Measurements from ENCODE around the gene MYO16. TPM values are rescaled to one million over a fixed set of nuclear protein-coding genes. Genes with fewer than 3 reads are reported as not detected.

Gene MYO16
- total RNA-seq, 1 donor from 2014 or later: 2.3 TPM

GRCh38 chr13:109140479-109141349, 511.3 kb downstream of the MYO16 start:
- Mint-ChIP-seq H3K27ac (no peak overlapping the region), H3K4me3 (ENCODE audit: low read depth) (no peak overlapping the region), H3K36me3 (ENCODE audit: insufficient read depth) (peaks cover 8% of the 10 kb centered on the region), H3K9me3 (ENCODE audit: low read depth) (peaks cover 12% of the 10 kb centered on the region), H3K27me3 (no peaks in the 10 kb centered on the region), H3K4me1 (ENCODE audit: low read depth) (peaks cover 3% of the 10 kb centered on the region)
- no peak for TF ChIP-seq CTCF (IDR thresholded peaks at IDR 0.05; ENCODE audit: unreplicated experiment)
- DNase-seq (ENCODE audit: low spot score, unreplicated experiment): no peak

- H3K27me3 Mint-ChIP-seq: no peaks in the 10 kb centered on the region
- H3K27ac Mint-ChIP-seq: no peak overlapping the region
- peaks cover 12% of the 10 kb centered on the region for H3K9me3 Mint-ChIP-seq (ENCODE audit: low read depth)
- H3K4me1 Mint-ChIP-seq (ENCODE audit: low read depth): peaks cover 3% of the 10 kb centered on the region
- no peak for TF ChIP-seq CTCF (IDR thresholded peaks at IDR 0.05; ENCODE audit: unreplicated experiment)
- no peak overlapping the region for H3K4me3 Mint-ChIP-seq (ENCODE audit: low read depth)
- peaks cover 8% of the 10 kb centered on the region for H3K36me3 Mint-ChIP-seq (ENCODE audit: insufficient read depth)
- no peak for DNase-seq (ENCODE audit: low spot score, unreplicated experiment)
These were observed 512.3 kb downstream of the MYO16 start for GRCh38 chr13:109141706-109142105.

GRCh38 chr13:109144693-109145437, 515.5 kb downstream of the MYO16 start:
- no peak overlapping the region for H3K27ac Mint-ChIP-seq
- H3K27me3 Mint-ChIP-seq: peaks cover 3% of the 10 kb centered on the region
- no peak overlapping the region for H3K4me3 Mint-ChIP-seq (ENCODE audit: low read depth)
- H3K4me1 Mint-ChIP-seq (ENCODE audit: low read depth): peaks cover 3% of the 10 kb centered on the region
- H3K36me3 Mint-ChIP-seq (ENCODE audit: insufficient read depth): peaks cover 4% of the 10 kb centered on the region
- DNase-seq (ENCODE audit: low spot score, unreplicated experiment): no peak
- no peak for TF ChIP-seq CTCF (IDR thresholded peaks at IDR 0.05; ENCODE audit: unreplicated experiment)
- H3K9me3 Mint-ChIP-seq (ENCODE audit: low read depth): peaks cover 4% of the 10 kb centered on the region

- peaks cover 3% of the 10 kb centered on the region for H3K4me1 Mint-ChIP-seq (ENCODE audit: low read depth)
- no peak for DNase-seq (ENCODE audit: low spot score, unreplicated experiment)
- peaks cover 4% of the 10 kb centered on the region for H3K36me3 Mint-ChIP-seq (ENCODE audit: insufficient read depth)
- no peak overlapping the region for H3K27ac Mint-ChIP-seq
- peaks cover 4% of the 10 kb centered on the region for H3K9me3 Mint-ChIP-seq (ENCODE audit: low read depth)
- peak; percentile 76 for TF ChIP-seq CTCF (IDR thresholded peaks at IDR 0.05; ENCODE audit: unreplicated experiment)
- no peak overlapping the region for H3K4me3 Mint-ChIP-seq (ENCODE audit: low read depth)
- peaks cover 4% of the 10 kb centered on the region for H3K27me3 Mint-ChIP-seq
These were observed 516.2 kb downstream of the MYO16 start for GRCh38 chr13:109145631-109146030.

GRCh38 chr13:109146393-109146792, 517.0 kb downstream of the MYO16 start:
- Mint-ChIP-seq H3K27ac (peak overlapping the region; percentile 85), H3K4me1 (ENCODE audit: low read depth) (peaks cover 3% of the 10 kb centered on the region), H3K27me3 (peaks cover 5% of the 10 kb centered on the region), H3K36me3 (ENCODE audit: insufficient read depth) (peaks cover 2% of the 10 kb centered on the region), H3K9me3 (ENCODE audit: low read depth) (peaks cover 4% of the 10 kb centered on the region), H3K4me3 (ENCODE audit: low read depth) (no peak overlapping the region)
- TF ChIP-seq CTCF (IDR thresholded peaks at IDR 0.05; ENCODE audit: unreplicated experiment): no peak
- no peak for DNase-seq (ENCODE audit: low spot score, unreplicated experiment)

Data from progenitor cell of endocrine pancreas (in vitro differentiated cells).